HG03342 (cell line): ENCODE measurements around the gene C1QL2.

Experiments used
- ATAC-seq: cut with Tn5 transposase; IDR thresholded peaks from one replicate; pipeline ENCODE4 v1.9.1; 2021; ENCODE audit warnings: mild to moderate bottlenecking, moderate library complexity; ENCODE audit not compliant: unreplicated experiment

C1QL2 gene

DNA sequence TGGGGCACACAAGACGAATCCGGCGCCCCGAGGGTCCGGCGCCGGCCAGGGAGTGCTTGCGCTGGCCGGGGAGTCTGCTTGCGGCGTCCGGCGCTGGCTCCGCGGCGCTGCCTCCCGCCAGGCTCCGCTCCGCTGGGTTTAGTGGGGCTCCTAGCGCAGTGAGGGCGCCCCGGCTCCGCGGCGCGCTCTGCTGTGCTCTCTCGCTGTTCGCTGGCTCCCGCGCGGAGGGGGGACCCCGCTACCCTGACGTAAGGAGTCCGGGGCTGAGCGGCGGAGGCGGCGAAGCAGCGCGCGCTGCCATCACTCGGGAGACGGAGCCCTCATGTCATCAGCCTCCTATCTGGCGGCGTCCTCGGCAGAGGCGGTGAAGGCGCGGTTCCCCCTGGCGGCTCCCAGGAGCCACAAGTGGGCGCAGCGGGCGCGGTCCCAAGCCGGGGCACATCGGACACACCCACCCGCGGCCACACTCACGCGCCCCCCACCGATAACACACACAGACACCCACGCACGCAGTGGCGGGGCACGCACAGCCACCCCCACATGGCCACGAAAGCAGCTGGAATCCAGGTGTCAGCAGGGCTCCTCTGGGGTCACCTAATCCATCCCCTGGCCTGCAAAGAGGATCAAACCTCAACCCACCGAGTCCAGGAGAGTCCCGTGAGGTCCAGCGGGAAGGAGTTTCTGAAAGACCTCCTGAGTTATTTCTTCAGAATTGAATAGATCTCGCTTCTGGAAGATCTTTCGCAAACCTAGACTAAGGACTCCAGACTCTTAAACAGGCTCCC, at the start of gene C1QL2:
Gene C1QL2, minus strand, starts transcription at position 189 of the 785 bp plus-strand sequence. CDS start 482 bp downstream, outside the sequence.
- ATAC-seq: no peak

- no peak for ATAC-seq
These were observed 48.9 kb upstream of the C1QL2 start for GRCh38 chr2:119207447-119207846.

DNA sequence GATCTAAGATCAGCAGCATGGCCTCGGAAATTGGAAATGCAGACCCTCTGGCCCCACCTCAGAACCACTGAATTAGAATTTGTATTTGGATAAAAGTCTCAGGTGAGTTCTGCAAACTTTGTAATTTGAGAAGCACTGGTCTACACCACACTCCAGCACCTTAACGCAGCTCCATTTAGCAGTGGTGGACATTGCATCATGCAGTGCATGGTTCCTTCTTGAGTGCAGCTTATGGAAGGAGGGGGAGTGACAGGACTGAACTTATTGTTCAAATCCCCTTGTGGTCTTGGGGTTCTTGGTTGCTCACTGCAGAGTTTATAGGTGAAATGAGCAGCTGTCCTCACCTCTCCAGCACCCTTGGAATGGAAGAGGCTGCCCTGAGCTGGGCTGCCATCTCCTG, 47.6 kb upstream of the C1QL2 start:
- no peak for ATAC-seq

DNA sequence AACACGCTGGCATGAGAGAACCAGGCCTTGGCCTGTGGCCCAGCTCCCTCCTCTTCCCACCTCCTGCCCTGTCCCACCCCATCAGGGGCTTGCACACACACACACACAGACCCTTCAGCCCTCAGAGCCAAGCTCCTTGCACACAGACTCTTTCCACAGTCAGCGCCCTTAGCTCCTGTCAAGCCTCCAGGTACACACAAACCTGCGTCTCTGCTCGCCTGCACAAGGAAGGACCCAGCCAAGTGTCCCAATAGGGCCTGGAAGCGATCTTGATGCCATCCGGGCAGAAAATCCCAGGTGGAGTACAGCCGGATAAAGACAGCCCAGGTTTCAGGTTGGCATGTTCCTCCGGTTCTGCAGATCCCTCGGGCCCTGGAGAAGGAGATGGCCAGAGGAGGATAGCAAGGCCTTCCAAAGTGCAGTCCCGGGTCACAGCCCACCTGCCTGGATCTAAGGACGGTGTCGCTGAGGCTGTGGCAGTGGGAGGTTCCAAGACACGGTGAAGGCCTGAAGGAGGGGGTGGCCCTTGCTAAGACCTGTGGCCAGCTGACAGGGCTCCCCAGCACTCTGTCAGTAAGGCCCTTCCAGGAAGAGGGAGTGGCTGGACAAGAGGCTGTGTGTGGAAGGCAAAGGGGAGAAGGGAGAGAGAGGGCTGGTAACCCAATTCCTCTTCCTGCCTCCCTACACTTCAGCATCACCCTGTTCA, 46.6 kb upstream of the C1QL2 start:
- no peak for ATAC-seq

GRCh38 chr2:119204525-119204924, 46.0 kb upstream of the C1QL2 start:
- ATAC-seq: no peak

DNA sequence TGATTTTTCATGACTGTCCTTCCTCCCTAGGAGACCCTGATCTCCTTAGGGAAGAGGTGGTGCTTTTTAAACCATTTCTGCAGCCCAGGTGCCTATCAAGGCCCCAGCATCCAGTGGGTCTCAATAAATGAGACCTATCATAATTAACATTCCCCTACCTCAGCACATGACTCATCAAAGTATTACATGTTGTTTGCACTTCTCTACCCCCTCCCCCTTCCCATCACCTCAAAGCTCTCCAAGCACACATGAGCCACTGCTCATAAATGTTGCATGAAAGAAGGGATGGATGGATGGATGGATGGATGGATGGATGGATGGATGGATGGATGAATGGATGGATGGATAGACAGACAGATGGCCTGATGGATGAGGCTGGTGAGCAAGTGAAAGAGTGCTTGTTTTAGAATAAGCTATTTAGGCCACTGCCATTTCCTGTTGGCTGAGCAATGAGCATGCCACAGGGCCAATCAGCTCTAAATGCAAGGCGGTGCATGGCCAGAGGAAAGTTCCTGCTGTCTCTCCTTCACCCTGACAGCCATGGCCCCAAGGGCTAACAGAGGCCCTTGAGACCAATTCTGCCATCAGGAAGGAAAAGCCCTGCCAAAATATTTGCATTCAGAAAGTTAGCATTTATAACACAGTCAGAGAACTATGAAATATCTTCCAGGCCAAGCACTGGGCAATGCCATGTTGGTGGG, 44.2 kb upstream of the C1QL2 start:
- no peak for ATAC-seq

DNA sequence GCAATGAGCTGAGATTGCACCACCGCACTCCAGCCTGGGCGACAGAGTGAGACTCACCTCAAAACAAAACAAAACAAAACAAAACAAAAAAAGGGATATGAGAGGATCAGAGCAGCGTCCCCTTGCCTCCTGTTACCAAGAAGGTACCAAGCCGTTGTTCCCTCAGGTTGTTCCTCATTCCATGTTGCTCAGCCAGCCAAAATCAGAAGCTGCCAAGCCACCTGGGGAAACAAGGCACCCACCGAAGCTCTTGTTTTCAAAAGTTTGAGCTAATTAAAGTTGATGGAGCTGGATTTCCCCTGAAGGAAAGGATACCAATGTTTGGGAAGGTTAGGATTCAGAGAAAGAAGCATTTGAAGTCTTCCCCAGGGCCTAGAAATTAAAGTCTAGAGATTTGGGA, 43.3 kb upstream of the C1QL2 start:
- no peak for ATAC-seq

DNA sequence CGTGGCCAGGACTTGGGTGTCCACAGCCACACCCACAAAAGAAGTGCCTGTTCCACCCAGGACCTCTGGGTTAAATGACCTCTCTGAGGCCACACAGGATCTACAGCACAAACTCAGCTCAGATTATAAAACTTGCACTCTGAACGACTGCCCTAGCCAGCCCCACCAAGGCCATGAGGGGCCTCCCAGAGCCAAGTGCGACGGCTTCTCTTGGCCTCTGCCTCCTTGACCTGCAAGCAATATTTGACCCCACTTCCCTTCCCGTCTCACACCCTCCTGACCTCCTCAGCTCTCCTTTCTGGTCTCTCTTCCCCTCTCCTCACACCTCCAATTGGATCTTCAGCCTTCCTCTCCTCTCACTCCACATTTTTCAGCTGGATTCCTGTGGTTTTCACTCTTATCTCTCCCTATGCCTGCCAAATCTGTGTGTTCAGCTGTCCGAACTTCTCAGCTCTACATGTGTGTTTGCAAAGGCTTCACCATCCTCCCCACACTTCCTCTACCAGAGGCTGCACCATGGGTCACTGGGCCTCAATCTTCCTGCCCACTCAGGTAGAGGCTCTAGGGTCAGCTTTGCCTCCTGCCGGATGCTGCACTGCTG, 39.8 kb upstream of the C1QL2 start:
- ATAC-seq: no peak

- ATAC-seq: no peak
These were observed 39.1 kb upstream of the C1QL2 start for GRCh38 chr2:119197529-119198239.

DNA sequence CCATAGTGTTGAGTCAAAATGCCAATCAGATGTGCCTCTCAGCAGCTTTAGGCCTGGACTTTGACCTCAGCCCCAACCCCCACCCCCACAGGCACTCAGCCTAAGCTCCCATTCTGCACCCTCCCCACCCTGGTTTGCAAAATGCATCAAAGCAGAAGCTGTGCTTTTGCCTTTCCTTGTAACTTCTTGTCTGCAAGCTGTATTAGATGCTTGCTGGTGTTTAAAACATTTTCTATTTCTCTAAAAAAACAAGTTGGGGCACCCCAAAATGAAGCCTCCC, 38.5 kb upstream of the C1QL2 start:
- ATAC-seq: no peak

- no peak for ATAC-seq
These were observed 38.0 kb upstream of the C1QL2 start for GRCh38 chr2:119196301-119197125.

DNA sequence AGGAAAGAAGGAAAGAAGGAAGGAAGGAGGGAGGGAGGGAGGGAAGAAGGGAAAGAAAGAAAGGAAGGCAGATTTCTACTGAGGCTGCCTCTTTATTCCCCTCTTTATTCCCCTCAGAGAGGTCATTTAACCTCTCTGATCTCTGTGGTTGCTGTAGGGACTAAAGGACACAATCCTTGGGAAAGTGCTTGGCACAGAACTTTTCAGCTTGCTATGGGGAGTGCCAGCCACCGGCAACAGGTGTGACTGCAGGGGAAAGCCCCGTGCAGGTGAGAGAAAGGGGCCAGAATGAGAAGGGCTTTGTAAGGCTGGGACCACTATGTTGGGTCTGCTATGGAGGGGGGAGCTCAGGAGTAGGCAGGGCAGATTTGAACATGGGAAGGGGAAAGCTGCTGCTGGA, 37.3 kb upstream of the C1QL2 start:
- ATAC-seq: no peak

DNA sequence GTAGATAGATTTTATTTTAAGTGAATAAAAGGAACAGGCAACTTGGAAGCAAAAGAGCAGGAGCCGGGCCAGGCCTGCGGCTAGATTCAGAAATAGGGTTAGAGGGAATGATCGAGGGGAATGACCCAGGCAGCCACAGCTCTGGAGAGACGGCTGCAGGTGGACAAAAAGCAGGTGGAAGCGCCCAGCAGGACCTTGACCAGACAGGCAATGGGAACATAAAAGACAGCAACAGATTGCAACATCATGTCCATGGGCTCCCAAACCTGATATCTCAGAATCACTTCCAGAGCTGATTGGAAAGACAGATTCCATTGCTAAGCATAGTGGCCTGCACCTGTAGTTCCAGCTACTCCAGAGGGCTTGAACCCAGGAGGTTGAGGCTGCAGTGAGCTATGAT, 36.5 kb upstream of the C1QL2 start:
- ATAC-seq: no peak

GRCh38 chr2:119192893-119193292, 34.3 kb upstream of the C1QL2 start:
- no peak for ATAC-seq

DNA sequence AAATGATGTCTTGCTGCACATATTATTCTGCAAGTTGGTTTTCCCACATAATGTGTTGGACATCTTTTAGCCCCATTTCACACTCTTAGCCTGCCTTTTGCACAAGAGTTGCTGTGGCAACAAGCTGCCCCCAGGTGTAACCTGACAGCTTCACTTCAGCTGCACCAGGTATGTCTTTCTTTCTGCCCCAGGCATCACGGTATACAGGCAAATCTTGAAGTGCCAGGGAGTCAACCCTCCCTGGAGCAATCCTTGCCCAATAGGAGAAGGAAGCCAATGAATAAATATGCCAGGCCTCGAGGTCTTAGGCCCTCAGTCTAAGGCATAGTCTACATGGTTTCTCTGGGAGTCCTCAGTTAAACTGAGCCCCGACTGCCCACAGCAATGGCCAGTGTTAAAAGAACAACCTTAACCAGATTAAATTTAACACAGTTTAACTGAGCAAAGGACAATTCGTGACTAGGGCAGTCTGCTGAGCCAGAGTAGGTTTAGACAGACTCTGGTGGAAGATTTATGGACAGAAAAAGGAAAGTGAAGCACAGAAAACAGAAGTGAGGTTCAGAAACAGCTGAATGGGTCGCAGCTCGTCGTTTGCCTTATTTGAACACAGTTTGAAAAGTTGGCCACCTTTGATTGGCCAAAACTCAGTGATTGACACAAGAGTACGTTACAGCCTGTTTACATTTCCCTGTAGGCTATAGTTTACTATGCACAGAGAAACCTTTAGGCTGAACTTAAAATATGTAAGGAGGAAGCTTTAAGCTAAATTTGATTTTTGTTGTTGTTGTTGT, 32.0 kb upstream of the C1QL2 start:
- no peak for ATAC-seq

DNA sequence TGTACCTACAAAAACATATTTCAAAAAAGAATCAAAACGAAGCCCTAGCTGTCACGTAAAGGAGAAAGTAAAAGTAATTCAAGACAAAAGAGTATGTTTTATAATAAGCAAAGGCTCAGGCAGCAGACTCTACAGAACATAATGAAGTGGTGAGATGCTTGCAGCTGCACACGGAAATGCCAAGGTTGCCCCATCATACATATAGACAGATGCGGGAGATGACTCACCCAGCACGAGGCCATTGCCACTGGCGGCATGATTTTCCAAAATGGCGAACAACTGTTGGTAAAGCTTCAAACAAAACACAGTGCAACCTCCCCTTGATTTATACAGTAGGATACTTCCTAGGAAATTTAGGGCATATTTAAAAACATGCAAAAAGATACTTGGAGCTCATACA, 26.0 kb upstream of the C1QL2 start:
- no peak for ATAC-seq

DNA sequence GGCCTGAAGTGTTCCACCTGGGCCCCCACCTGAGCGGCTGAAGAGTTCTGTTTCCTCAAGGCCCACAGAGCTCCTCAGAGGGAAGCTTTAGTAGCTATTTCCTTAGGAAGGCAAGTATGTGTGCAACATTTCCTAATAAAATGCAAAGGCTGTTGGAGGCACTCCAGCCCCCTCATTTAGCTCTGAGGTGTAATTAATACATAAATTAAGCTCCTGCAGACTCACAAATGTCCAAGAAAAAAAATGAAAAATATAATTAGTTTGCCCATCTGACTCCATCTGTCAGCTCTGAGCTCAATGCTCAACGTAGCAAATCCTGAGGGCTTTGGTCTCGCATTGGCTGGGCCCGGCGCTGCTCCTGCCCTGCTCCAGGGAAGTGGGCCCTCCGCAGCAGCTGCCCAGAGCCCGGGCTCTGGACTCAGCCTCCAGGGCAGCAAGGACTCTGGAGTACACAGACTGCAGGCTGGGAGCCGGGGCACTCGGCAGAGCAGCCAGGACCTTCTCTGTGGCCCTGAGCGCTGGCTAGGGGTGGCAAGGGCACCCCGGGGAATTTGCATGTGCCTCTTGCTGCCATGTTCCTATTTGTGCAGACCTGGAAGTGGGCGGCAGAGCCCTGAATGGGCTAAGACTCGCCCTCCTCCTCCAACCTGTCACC, 23.4 kb upstream of the C1QL2 start:
- no peak for ATAC-seq

DNA sequence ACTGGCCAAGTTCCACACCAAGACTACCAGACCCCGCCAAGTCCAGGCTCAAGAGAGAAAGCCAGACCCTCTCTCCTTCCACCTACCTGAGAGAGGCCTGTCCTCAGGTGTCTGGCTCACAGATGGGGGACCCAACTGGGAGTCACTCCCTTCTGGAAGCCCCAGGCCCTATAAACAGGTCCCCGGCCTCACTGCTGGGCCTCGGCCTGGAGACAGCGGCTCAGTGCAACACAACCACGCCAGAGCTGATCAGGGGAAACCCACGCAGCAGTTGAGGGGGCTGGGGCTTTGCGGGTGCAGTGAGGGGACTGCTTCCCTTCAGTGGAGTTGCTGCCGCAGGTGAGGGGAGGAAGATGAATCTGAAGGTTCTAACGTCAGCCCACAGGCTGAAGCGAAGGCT, 22.8 kb upstream of the C1QL2 start:
- ATAC-seq: no peak

GRCh38 chr2:119180892-119181291, 22.3 kb upstream of the C1QL2 start:
- no peak for ATAC-seq
